IPS DF 4.7 (cell line): Measurements from ENCODE around the gene STIM2.

Experiments
- DNase-seq: peaks from one replicate; pipeline ENCODE4 v3.0.0-alpha.2; 2013; ENCODE audit warnings: low spot score; ENCODE audit errors: extremely low read depth

The STIM2 gene

GRCh38 chr4:27000820-27001219, 140.2 kb downstream of the STIM2 start:
- DNase-seq = no peak

GRCh38 chr4:27001398-27002164, 140.9 kb downstream of the STIM2 start:
- DNase-seq = no peak

- no peak for DNase-seq
Measured at GRCh38 chr4:27003642-27004113, 143.0 kb downstream of the STIM2 start.

GRCh38 chr4:27005501-27005900, 144.9 kb downstream of the STIM2 start:
- no peak for DNase-seq

- no peak for DNase-seq
Measured at GRCh38 chr4:27005905-27006590, 145.4 kb downstream of the STIM2 start.

GRCh38 chr4:27006646-27007045, 146.0 kb downstream of the STIM2 start:
- no peak for DNase-seq

GRCh38 chr4:27007507-27007906, 146.9 kb downstream of the STIM2 start:
- DNase-seq = no peak

GRCh38 chr4:27008679-27009078, 148.0 kb downstream of the STIM2 start:
- no peak for DNase-seq

GRCh38 chr4:27009539-27009938, 148.9 kb downstream of the STIM2 start:
- DNase-seq = no peak

GRCh38 chr4:27010334-27010940, 149.8 kb downstream of the STIM2 start:
- no peak for DNase-seq

GRCh38 chr4:27011401-27011800, 150.8 kb downstream of the STIM2 start:
- DNase-seq = no peak

- DNase-seq = no peak
Measured at GRCh38 chr4:27013012-27013411, 152.4 kb downstream of the STIM2 start.

GRCh38 chr4:27016551-27016950, 155.9 kb downstream of the STIM2 start:
- DNase-seq = no peak

- no peak for DNase-seq
Measured at GRCh38 chr4:27017623-27018022, 157.0 kb downstream of the STIM2 start.

GRCh38 chr4:27018076-27018475, 157.4 kb downstream of the STIM2 start:
- DNase-seq = no peak

GRCh38 chr4:27018910-27019309, 158.3 kb downstream of the STIM2 start:
- DNase-seq = no peak

GRCh38 chr4:27019766-27020165, 159.1 kb downstream of the STIM2 start:
- DNase-seq = no peak

- no peak for DNase-seq
Measured at GRCh38 chr4:27020203-27020602, 159.6 kb downstream of the STIM2 start.

- no peak for DNase-seq
Measured at GRCh38 chr4:27020603-27021002, 160.0 kb downstream of the STIM2 start.

GRCh38 chr4:27022963-27023362, 162.3 kb downstream of the STIM2 start:
- no peak for DNase-seq

- no peak for DNase-seq
Measured at GRCh38 chr4:27023366-27023765, 162.7 kb downstream of the STIM2 start.

GRCh38 chr4:27024805-27025204, 164.2 kb downstream of the STIM2 start:
- DNase-seq = no peak
